ENCODE measurements around the gene PARD3B.

PARD3B gene

DNA sequence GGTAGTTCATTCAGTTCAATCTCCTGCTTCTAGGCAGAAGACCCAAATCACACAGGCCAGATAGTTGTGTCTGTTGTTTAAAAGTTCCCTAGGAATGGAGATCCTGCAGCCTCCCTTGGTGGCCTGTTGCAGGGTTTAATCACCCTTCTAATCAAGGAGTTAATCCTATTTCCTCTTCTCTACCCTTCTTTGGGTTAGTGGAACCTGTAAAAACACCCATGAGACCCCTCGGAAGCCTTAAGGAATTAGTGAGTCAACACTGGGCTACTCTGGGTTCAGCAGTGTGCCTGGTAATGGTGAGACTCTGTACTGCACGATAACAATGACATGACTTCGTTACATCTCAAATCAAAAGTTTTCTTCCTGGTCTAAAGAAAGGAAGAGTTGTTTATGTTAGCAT, 919.4 kb downstream of the PARD3B start:
- no peak overlapping the region for H3K9ac ChIP-seq (ENCODE audit: low read length)
- TF ChIP-seq EZH2phosphoT487 (conservative IDR thresholded peaks at IDR 0.05; ENCODE audit: low read length) = no peak
- TF ChIP-seq, protein P1, sequence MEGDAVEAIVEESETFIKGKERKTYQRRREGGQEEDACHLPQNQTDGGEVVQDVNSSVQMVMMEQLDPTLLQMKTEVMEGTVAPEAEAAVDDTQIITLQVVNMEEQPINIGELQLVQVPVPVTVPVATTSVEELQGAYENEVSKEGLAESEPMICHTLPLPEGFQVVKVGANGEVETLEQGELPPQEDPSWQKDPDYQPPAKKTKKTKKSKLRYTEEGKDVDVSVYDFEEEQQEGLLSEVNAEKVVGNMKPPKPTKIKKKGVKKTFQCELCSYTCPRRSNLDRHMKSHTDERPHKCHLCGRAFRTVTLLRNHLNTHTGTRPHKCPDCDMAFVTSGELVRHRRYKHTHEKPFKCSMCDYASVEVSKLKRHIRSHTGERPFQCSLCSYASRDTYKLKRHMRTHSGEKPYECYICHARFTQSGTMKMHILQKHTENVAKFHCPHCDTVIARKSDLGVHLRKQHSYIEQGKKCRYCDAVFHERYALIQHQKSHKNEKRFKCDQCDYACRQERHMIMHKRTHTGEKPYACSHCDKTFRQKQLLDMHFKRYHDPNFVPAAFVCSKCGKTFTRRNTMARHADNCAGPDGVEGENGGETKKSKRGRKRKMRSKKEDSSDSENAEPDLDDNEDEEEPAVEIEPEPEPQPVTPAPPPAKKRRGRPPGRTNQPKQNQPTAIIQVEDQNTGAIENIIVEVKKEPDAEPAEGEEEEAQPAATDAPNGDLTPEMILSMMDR (IDR thresholded peaks at IDR 0.05; ENCODE audit: insufficient read depth, low read length, poor library complexity, severe bottlenecking) = no peak
- no peaks in the 10 kb centered on the region for H3K9me2 ChIP-seq (replicated peaks; ENCODE audit: insufficient read depth, low read length)
- H3F3A ChIP-seq (ENCODE audit: insufficient read depth) = no peaks in the 10 kb centered on the region
- H3K79me2 ChIP-seq (ENCODE audit: insufficient read depth, low read length) = no peaks in the 10 kb centered on the region
- no peak overlapping the region for H2AFZ ChIP-seq (ENCODE audit: low read depth, low read length, severe bottlenecking)
- no peaks in the 10 kb centered on the region for H3K36me3 ChIP-seq (ENCODE audit: low read length)
- no peaks in the 10 kb centered on the region for H4K20me1 ChIP-seq (ENCODE audit: low read depth, low read length)
- no peaks in the 10 kb centered on the region for H3K9me3 ChIP-seq (ENCODE audit: insufficient read depth, low read length)
- H3K27ac ChIP-seq (ENCODE audit: low read depth, low read length) = no peak overlapping the region
- no peak overlapping the region for H3K4me3 ChIP-seq (ENCODE audit: insufficient read depth, low read length, poor library complexity, severe bottlenecking)
- no peak overlapping the region for H3K4me2 ChIP-seq (ENCODE audit: low read depth, low read length, poor library complexity, severe bottlenecking)
- no peaks in the 10 kb centered on the region for H3K27me3 ChIP-seq (ENCODE audit: low read length)

GRCh38 chr2:205465791-205466190, 920.5 kb downstream of the PARD3B start:
- Histone ChIP-seq H3K36me3 (ENCODE audit: low read length) (no peaks in the 10 kb centered on the region), H4K20me1 (ENCODE audit: low read depth, low read length) (no peaks in the 10 kb centered on the region), H3F3A (ENCODE audit: insufficient read depth) (no peaks in the 10 kb centered on the region), H3K9ac (ENCODE audit: low read length) (no peak overlapping the region), H2AFZ (ENCODE audit: low read depth, low read length, severe bottlenecking) (no peak overlapping the region), H3K27me3 (ENCODE audit: low read length) (no peaks in the 10 kb centered on the region), H3K79me2 (ENCODE audit: insufficient read depth, low read length) (no peaks in the 10 kb centered on the region), H3K9me2 (replicated peaks; ENCODE audit: insufficient read depth, low read length) (no peaks in the 10 kb centered on the region), H3K9me3 (ENCODE audit: insufficient read depth, low read length) (no peaks in the 10 kb centered on the region), H3K4me2 (ENCODE audit: low read depth, low read length, poor library complexity, severe bottlenecking) (no peak overlapping the region), H3K27ac (ENCODE audit: low read depth, low read length) (no peak overlapping the region), H3K4me3 (ENCODE audit: insufficient read depth, low read length, poor library complexity, severe bottlenecking) (no peak overlapping the region)
- no peak for TF ChIP-seq EZH2phosphoT487 (conservative IDR thresholded peaks at IDR 0.05; ENCODE audit: low read length)
- TF ChIP-seq, protein P1 (IDR thresholded peaks at IDR 0.05; ENCODE audit: insufficient read depth, low read length, poor library complexity, severe bottlenecking) = no peak

DNA sequence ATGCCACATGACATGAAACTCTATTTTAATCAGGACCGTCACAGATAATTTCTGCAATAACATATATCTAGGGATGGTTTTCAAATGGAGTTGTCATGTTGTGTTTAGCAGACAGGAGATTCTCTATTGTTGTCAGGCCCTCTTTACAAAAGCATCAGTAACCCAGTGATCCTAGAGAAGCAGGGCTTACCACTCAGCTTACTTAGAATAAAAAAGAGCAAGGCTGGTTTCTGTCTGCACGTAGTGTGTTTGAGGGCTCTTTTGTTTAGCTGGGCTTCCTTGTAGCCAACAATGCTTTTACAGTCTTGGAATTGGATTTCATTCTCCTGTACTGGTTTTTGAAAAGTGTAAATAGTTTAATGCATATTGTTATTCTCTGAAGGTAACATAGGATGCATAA, 926.5 kb downstream of the PARD3B start:
- no peaks in the 10 kb centered on the region for H3K9me3 ChIP-seq (ENCODE audit: insufficient read depth, low read length)

GRCh38 chr2:205473791-205474190, 928.5 kb downstream of the PARD3B start:
- Histone ChIP-seq H3K79me2 (ENCODE audit: insufficient read depth, low read length) (no peaks in the 10 kb centered on the region), H4K20me1 (ENCODE audit: low read depth, low read length) (no peaks in the 10 kb centered on the region), H3F3A (ENCODE audit: insufficient read depth) (no peaks in the 10 kb centered on the region), H3K9me2 (replicated peaks; ENCODE audit: insufficient read depth, low read length) (no peaks in the 10 kb centered on the region), H3K27ac (ENCODE audit: low read depth, low read length) (no peak overlapping the region), H3K27me3 (ENCODE audit: low read length) (no peaks in the 10 kb centered on the region), H3K9ac (ENCODE audit: low read length) (no peak overlapping the region), H3K4me2 (ENCODE audit: low read depth, low read length, poor library complexity, severe bottlenecking) (no peak overlapping the region), H2AFZ (ENCODE audit: low read depth, low read length, severe bottlenecking) (no peak overlapping the region), H3K9me3 (ENCODE audit: insufficient read depth, low read length) (no peaks in the 10 kb centered on the region), H3K4me3 (ENCODE audit: insufficient read depth, low read length, poor library complexity, severe bottlenecking) (no peak overlapping the region), H3K36me3 (ENCODE audit: low read length) (no peaks in the 10 kb centered on the region)
- no peak for TF ChIP-seq EZH2phosphoT487 (conservative IDR thresholded peaks at IDR 0.05; ENCODE audit: low read length)
- TF ChIP-seq, protein P1 (IDR thresholded peaks at IDR 0.05; ENCODE audit: insufficient read depth, low read length, poor library complexity, severe bottlenecking) = no peak

More for the DNA sequence above, 926.5 kb downstream of the PARD3B start:
- Histone ChIP-seq H3K4me3 (ENCODE audit: insufficient read depth, low read length, poor library complexity, severe bottlenecking) (no peak overlapping the region), H3K27me3 (ENCODE audit: low read length) (no peaks in the 10 kb centered on the region), H4K20me1 (ENCODE audit: low read depth, low read length) (no peaks in the 10 kb centered on the region), H3K9me2 (replicated peaks; ENCODE audit: insufficient read depth, low read length) (no peaks in the 10 kb centered on the region), H2AFZ (ENCODE audit: low read depth, low read length, severe bottlenecking) (no peak overlapping the region), H3K4me2 (ENCODE audit: low read depth, low read length, poor library complexity, severe bottlenecking) (no peak overlapping the region), H3K27ac (ENCODE audit: low read depth, low read length) (no peak overlapping the region), H3K79me2 (ENCODE audit: insufficient read depth, low read length) (no peaks in the 10 kb centered on the region), H3K36me3 (ENCODE audit: low read length) (no peaks in the 10 kb centered on the region), H3K9ac (ENCODE audit: low read length) (no peak overlapping the region), H3F3A (ENCODE audit: insufficient read depth) (no peaks in the 10 kb centered on the region)
- no peak for TF ChIP-seq EZH2phosphoT487 (conservative IDR thresholded peaks at IDR 0.05; ENCODE audit: low read length)

Data from SU-DHL-6 (cell line).